K562 (cell line): ENCODE data around the gene FBXL13. TPM values are rescaled to one million over a fixed set of nuclear protein-coding genes. Genes with fewer than 3 reads are reported as not detected.

ENCODE experiments used
- ATF2 ChIP-seq: sonication (generic); formaldehyde crosslinking; IDR thresholded peaks from 2 replicates; pipeline ENCODE4 v1.8.1; 2022; ENCODE audit warnings: missing genetic modification reagents
- CCAR2 ChIP-seq: fragments of 200-400 bp; formaldehyde crosslinking; IDR thresholded peaks from 2 replicates; pipeline ENCODE4 v1.6.1; 2017; ENCODE audit warnings: mild to moderate bottlenecking, low read depth, low read length
- ELF4 ChIP-seq: fragments of 450-650 bp; formaldehyde crosslinking; IDR thresholded peaks from 2 replicates; pipeline ENCODE4 v1.4.0; 2022; ENCODE audit warnings: missing genetic modification characterization
- JUN ChIP-seq, 2 experiments: sonication (generic) in 1 of 2; formaldehyde crosslinking in 1 of 2; IDR thresholded peaks; 2 replicates each; pipeline versions ENCODE4 v1.6.1 to v1.8.0; 2012 to 2022; ENCODE audit warnings: borderline replicate concordance in 2 of 2, mild to moderate bottlenecking in 2 of 2, improper control_type of control experiment in 1 of 2, low read depth in 1 of 2, low read length in 1 of 2, missing genetic modification reagents in 1 of 2
- JUND ChIP-seq, 2 experiments: IDR thresholded peaks; 2 replicates in 1 of 2; 3 replicates in 1 of 2; pipeline ENCODE4 v1.6.1; 2011; ENCODE audit warnings: borderline replicate concordance in 2 of 2, low read depth in 2 of 2, low read length in 2 of 2, improper control_type of control experiment in 1 of 2, missing biosample characterization in 1 of 2, missing genetic modification characterization in 1 of 2, missing genetic modification reagents in 1 of 2
- PREB ChIP-seq: sonication (generic); formaldehyde crosslinking; IDR thresholded peaks from 2 replicates; pipeline ENCODE4 v1.8.1; 2023; ENCODE audit warnings: mild to moderate bottlenecking, missing genetic modification reagents
- RBFOX2 ChIP-seq: fragments of 200-400 bp; formaldehyde crosslinking; IDR thresholded peaks from 2 replicates; pipeline ENCODE4 v1.6.1; 2017; ENCODE audit warnings: low read depth, mild to moderate bottlenecking, low read length, moderate library complexity
- RFX7 ChIP-seq: fragments of 250-450 bp; sonication (Bioruptor Pico); IDR thresholded peaks from 2 replicates; pipeline ENCODE4 v1.5.1; 2021; ENCODE audit warnings: mild to moderate bottlenecking
- SREBF2 ChIP-seq: sonication (generic); formaldehyde crosslinking; IDR thresholded peaks from 2 replicates; pipeline ENCODE4 v1.4.0; 2020; ENCODE audit warnings: mild to moderate bottlenecking, missing genetic modification reagents
- ZNF263 ChIP-seq: sonication (generic); formaldehyde crosslinking; IDR thresholded peaks from 2 replicates; pipeline ENCODE4 v1.8.0; 2022; ENCODE audit warnings: mild to moderate bottlenecking, missing genetic modification reagents, borderline replicate concordance
- polyA plus RNA-seq, 8 experiments: library from polyadenylated mRNA; depleted of rRNA in 4 of 8; stranded (reverse) in 5 of 8; unstranded in 3 of 8; fragments of >200 nt; fragmentation: Nextera tagmentation in 2 of 8; fragmentation: Illumina TruSeq in 1 of 8; extraction: Ambion mirVana in 2 of 8; extraction: Trizol in 1 of 8; gene quantifications; 2 replicates each; pipeline versions ENCODE4 v1.2.1 to v1.2.3, GENCODE V29; 2011 to 2014; ENCODE audit warnings: inconsistent platforms in 1 of 8, missing spikeins in 1 of 8
- total RNA-seq, 7 experiments: library from RNA; depleted of rRNA in 6 of 7; stranded (reverse); fragments of >200 nt in 6 of 7; fragmentation: Illumina TruSeq in 2 of 7; extraction: Trizol in 2 of 7; gene quantifications; 2 replicates each; pipeline versions ENCODE4 v1.2.1 to v1.2.3, GENCODE V29; 2011 to 2021; ENCODE audit warnings: low replicate concordance in 1 of 7

The FBXL13 gene
- total and polyA plus RNA-seq, 9 of the 15 experiments (the other 6 are each of a cell fraction or from before 2014, with no cell fraction given) = 16.3 to 55.0 (median 25.4) TPM

- no peak for TF ChIP-seq ATF2 (CRISPR knock-in tag)
- TF ChIP-seq PREB (CRISPR knock-in tag) = no peak
- no peak for TF ChIP-seq ELF4 (CRISPR knock-in tag)
- no peak for TF ChIP-seq RFX7
- no peak for TF ChIP-seq JUN (IDR thresholded peaks at IDR 0.05; ENCODE audit: borderline replicate concordance, low read depth, low read length)
- no peak for TF ChIP-seq JUN (CRISPR knock-in tag; IDR thresholded peaks at IDR 0.05; ENCODE audit: borderline replicate concordance)
- no peak for TF ChIP-seq SREBF2
- no peak for TF ChIP-seq RBFOX2
- no peak for TF ChIP-seq CCAR2
- TF ChIP-seq JUND (IDR thresholded peaks at IDR 0.05; ENCODE audit: borderline replicate concordance, low read depth, low read length) = no peak
- TF ChIP-seq JUND (tag; IDR thresholded peaks at IDR 0.05; ENCODE audit: borderline replicate concordance, low read depth, low read length) = no peak
- TF ChIP-seq ZNF263 = no peak
Observed at GRCh38 chr7:103082497-103082896, 7.9 kb upstream of the FBXL13 start (continued).
